Heart left ventricle (tissue), 16 donors: ENCODE measurements around the gene PREX1. TPM values are rescaled to one million over a fixed set of nuclear protein-coding genes. Genes with fewer than 3 reads are reported as not detected.
"Not testable (repeated sequence)": the region's sequence is repeated elsewhere in the genome, so short reads cannot be mapped to it uniquely, and the experiment has no call there.

Experiments used
- ATAC-seq, 4 donors: fragments of 200-7000 bp; cut with Tn5 transposase; one replicate each; pipeline ENCODE4 v1.9.1; 2020 to 2022; ENCODE audit warnings: moderate library complexity in 4 of 4, mild to moderate bottlenecking in 3 of 4, moderate number of reproducible peaks in 1 of 4
- DNase-seq, 5 donors: peaks; one replicate each; pipeline ENCODE4 v3.0.0-alpha.2; 2020
- H3K27ac ChIP-seq, 12 donors: fragments of 200-600 bp; sonication (generic) in 4 of 12; one replicate each; pipeline versions ENCODE4 v1.5.0 to v1.8.0; 2016 to 2022; ENCODE audit warnings: mild to moderate bottlenecking in 2 of 12
- H3K27me3 ChIP-seq, 9 donors: fragments of 200-600 bp; sonication (generic) in 2 of 9; one replicate each; pipeline versions ENCODE4 v1.5.1 to v1.8.0; 2016 to 2022; ENCODE audit warnings: mild to moderate bottlenecking in 3 of 9
- H3K36me3 ChIP-seq, 9 donors: fragments of 200-600 bp; sonication (generic) in 2 of 9; one replicate each; pipeline versions ENCODE4 v1.5.0 to v1.8.0; 2018 to 2022; ENCODE audit warnings: mild to moderate bottlenecking in 2 of 9
- H3K4me1 ChIP-seq, 12 donors: fragments of 200-600 bp; sonication (generic) in 4 of 12; one replicate each; pipeline versions ENCODE4 v1.5.0 to v1.8.0; 2016 to 2022; ENCODE audit warnings: mild to moderate bottlenecking in 3 of 12
- H3K4me3 ChIP-seq, 12 donors: fragments of 200-600 bp; sonication (generic) in 4 of 12; one replicate each; pipeline versions ENCODE4 v1.5.0 to v1.8.0; 2017 to 2022; ENCODE audit warnings: mild to moderate bottlenecking in 9 of 12, moderate library complexity in 4 of 12
- H3K9me3 ChIP-seq, 12 donors: fragments of 200-600 bp; sonication (generic) in 4 of 12; one replicate each; pipeline versions ENCODE4 v1.5.0 to v1.8.0; 2016 to 2022; ENCODE audit warnings: mild to moderate bottlenecking in 1 of 12
- POLR2A ChIP-seq, 2 donors: fragments of 450-650 bp; IDR thresholded peaks; one replicate each; pipeline ENCODE4 v1.6.1; 2017; ENCODE audit warnings: antibody characterized with exemption in 2 of 2, mild to moderate bottlenecking in 2 of 2, moderate library complexity in 2 of 2
- WGBS, 4 donors: extraction: QIAGEN DNeasy Blood & Tissue Kit in 2 of 4; methylation state at CpG; one replicate each; pipeline versions ENCODE4 v1.1.5 to v1.1.7; 2013 to 2018; 5-methylcytosine and 5-hydroxymethylcytosine counted together
- intact Hi-C, 10 donors: fragments of 100-400 bp; cut with DNase I; formaldehyde crosslinking; loops; one replicate each; pipeline versions ENCODE4 v1.11.1 to v1.14.2; 2022
- polyA plus RNA-seq, 2 donors: library from polyadenylated mRNA; stranded (reverse); fragments of 200-250 nt; gene quantifications; one replicate each; pipeline ENCODE4 v1.2.3, GENCODE V29; 2013
- total RNA-seq, 9 donors: library from RNA; depleted of rRNA in 2 of 9; stranded (reverse); fragments of >200 nt in 2 of 9; fragmentation: NEBNext Ultra II Directional in 3 of 9; extraction: Animal tissue kit (Norgen Biotek cat#: 25700) in 3 of 9; gene quantifications; one replicate each; pipeline versions ENCODE4 v1.1.0 to v1.2.4, GENCODE V29; 2016 to 2023
- TF ChIP-seq, protein P1 (sequence below), 12 donors: fragments of 200-600 bp; sonication (generic) in 4 of 12; IDR thresholded peaks; one replicate each; pipeline versions ENCODE4 v1.5.0 to v1.8.0; 2018 to 2022; ENCODE audit warnings: antibody characterized with exemption in 12 of 12, mild to moderate bottlenecking in 5 of 12
- donor health status: ischemic (EF 13 %, LVEDD 7.1; RV severe dilation, severe dysfunction).
- donor health status: healthy with polysubstance abuse.
- donor health status: DM: no; HTN: yes; CAD: no.
- donor health status: DM: no; HTN: no; CAD: no.
- donor health status: ischemic (EF 25% LVEDD 6.9; RV normal size, moderate dysfunction).
- donor health status: ischemic (EF 25% LVEDD 5.7; RV mildly dilated, moderate dysfunction).
- donor health status: healthy.
- donor health status: DM: yes; HTN: yes; CAD: no.
- donor health status: ischemic (EF 35%, LVEDD 5.7; RV mildly dilated, moderate dysfunction).
- donor health status: nonischemic (EF 11% LVEDD 7.7; RV severe dilation, severe dysfunction).
- donor health status: DM: yes; HTN: yes; CAD: no.
- donor health status: PGD.
- donor health status: ischemic (EF 29% LVEDD 5.4; RV normal size, mild dysfunction).
- donor health status: nonischemic (EF 23%, LVEDD 6.1; RV moderate dilation, normal function).

Gene PREX1
- total and polyA plus RNA-seq, 11 donors: 7.2 to 41.5 (median 11.9) TPM

DNA sequence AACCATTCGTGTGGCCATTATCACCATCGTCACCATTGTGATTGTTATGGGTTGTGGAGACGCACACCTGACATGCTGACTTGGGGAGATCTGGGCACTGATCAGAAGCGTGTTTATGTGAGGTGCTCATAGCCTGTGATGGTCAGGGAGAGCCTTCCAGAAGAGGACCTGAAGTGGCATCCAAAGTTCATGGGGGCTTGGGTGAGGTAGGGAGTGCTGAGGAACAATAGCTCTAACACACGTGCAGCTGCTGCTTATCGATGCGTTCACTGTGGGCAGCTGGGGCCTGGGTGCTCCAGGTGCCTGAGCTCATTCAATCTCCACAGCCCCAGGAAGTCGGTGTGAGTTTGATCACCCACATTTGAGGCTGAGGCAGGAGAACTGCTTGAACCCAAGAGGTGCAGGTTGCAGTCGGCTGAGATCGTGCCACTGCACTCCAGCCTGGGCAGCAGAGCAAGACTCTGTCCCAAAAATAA, 227.3 kb downstream of the PREX1 start:
- Histone ChIP-seq H3K4me3 (no peak overlapping the region), H3K9me3 (peaks cover 0 to 7% (median 0%) of the 10 kb centered on the region in 12 donors), H3K27me3 (peaks cover 0 to 13% (median 0%) of the 10 kb centered on the region in 9 donors), H3K27ac (no peak overlapping the region), H3K36me3 (no peaks in the 10 kb centered on the region), H3K4me1 (no peaks in the 10 kb centered on the region)
- DNase-seq: no peak
- TF ChIP-seq POLR2A (IDR thresholded peaks at IDR 0.05): no peak
- TF ChIP-seq, protein P1, sequence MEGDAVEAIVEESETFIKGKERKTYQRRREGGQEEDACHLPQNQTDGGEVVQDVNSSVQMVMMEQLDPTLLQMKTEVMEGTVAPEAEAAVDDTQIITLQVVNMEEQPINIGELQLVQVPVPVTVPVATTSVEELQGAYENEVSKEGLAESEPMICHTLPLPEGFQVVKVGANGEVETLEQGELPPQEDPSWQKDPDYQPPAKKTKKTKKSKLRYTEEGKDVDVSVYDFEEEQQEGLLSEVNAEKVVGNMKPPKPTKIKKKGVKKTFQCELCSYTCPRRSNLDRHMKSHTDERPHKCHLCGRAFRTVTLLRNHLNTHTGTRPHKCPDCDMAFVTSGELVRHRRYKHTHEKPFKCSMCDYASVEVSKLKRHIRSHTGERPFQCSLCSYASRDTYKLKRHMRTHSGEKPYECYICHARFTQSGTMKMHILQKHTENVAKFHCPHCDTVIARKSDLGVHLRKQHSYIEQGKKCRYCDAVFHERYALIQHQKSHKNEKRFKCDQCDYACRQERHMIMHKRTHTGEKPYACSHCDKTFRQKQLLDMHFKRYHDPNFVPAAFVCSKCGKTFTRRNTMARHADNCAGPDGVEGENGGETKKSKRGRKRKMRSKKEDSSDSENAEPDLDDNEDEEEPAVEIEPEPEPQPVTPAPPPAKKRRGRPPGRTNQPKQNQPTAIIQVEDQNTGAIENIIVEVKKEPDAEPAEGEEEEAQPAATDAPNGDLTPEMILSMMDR (IDR thresholded peaks at IDR 0.05): no peak
- no peak for ATAC-seq
- 76 to 90% (median 88%) methylated on average over 10 of the region's 10 CpGs for WGBS, 4 donors
- intact Hi-C loops: no loop called here

DNA sequence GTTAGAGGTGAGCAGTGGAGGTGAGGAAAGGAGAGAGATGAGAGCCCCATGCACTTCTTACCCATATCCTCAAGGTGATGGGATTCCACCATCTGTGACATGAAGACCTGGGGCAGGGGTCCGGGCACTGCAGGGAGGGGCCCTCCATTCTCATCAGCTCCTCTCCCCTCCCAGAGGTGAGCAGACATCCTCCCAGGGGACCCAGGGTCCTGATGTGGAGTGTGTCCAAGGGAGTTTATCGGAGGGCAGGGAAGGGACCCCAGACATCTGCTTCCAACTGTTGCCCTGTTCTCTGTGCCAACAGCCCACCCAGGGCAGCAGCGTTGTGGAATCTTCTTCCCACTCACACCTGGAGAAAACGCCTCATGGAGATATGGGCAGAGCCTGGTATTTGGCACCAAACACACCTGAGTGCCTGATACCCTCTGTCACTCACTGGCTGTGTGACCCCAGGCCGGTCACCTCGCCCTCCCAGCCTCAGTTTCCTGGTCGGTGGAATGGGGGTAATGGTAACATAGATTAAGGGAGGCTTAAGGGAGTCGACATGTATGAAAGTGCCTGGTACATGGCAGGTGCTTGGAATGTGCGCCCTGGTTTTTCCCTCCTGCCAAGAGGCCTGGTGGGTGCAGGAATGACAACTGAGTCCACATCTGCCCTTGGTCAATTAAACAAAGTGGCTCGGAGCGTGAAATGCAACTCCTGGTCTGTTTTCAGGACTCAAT, 227.9 kb downstream of the PREX1 start:
- Histone ChIP-seq H3K36me3 (no peaks in the 10 kb centered on the region), H3K4me1 (no peaks in the 10 kb centered on the region), H3K9me3 (peaks cover 0 to 7% (median 0%) of the 10 kb centered on the region in 12 donors), H3K27me3 (peaks cover 0 to 10% (median 0%) of the 10 kb centered on the region in 9 donors), H3K27ac (no peak overlapping the region), H3K4me3 (no peak overlapping the region)
- WGBS, 4 donors: 87 to 92% (median 89%) methylated on average over 8 to 11 of the region's 11 CpGs
- DNase-seq (no peak), ATAC-seq (no peak)
- TF ChIP-seq POLR2A (IDR thresholded peaks at IDR 0.05): no peak
- TF ChIP-seq, protein P1 (IDR thresholded peaks at IDR 0.05): no peak
- intact Hi-C loops: loop anchor here in 2 of 10 donors (5.0 kb wide), 1 partner anchor 388 kb away; no protein-coding TSS in a partner anchor

GRCh38 chr20:48599106-48599747, 228.6 kb downstream of the PREX1 start:
- Histone ChIP-seq H3K36me3 (no peaks in the 10 kb centered on the region), H3K9me3 (peaks cover 0 to 7% (median 0%) of the 10 kb centered on the region in 12 donors), H3K4me3 (no peak overlapping the region), H3K4me1 (no peaks in the 10 kb centered on the region), H3K27me3 (peaks cover 0 to 3% (median 0%) of the 10 kb centered on the region in 9 donors), H3K27ac (no peak overlapping the region)
- ATAC-seq: no peak
- 81 to 86% (median 85%) methylated on average over 7 of the region's 7 CpGs for WGBS, 4 donors
- DNase-seq: no peak
- TF ChIP-seq POLR2A (IDR thresholded peaks at IDR 0.05): no peak
- TF ChIP-seq, protein P1 (IDR thresholded peaks at IDR 0.05): no peak
- intact Hi-C loops: loop anchor here in 2 of 10 donors (5.0 kb wide), 1 partner anchor 387 kb away; no protein-coding TSS in a partner anchor

- not testable (repeated sequence) for H3K4me3 ChIP-seq, H3K27me3 ChIP-seq, H3K27ac ChIP-seq, ATAC-seq, H3K36me3 ChIP-seq, H3K9me3 ChIP-seq, DNase-seq, H3K4me1 ChIP-seq
- intact Hi-C loops: loop anchor here in 2 of 10 donors (5.0 kb wide), 1 partner anchor 386 kb away; no protein-coding TSS in a partner anchor
- 70 to 76% (median 71%) methylated on average over 7 to 16 of the region's 16 CpGs for WGBS, 4 donors
Observed at GRCh38 chr20:48598303-48598941, 229.4 kb downstream of the PREX1 start.
